ENCODE results near the gene GPRC5B. TPM values are rescaled to one million over a fixed set of nuclear protein-coding genes. Genes with fewer than 3 reads are reported as not detected.

The GPRC5B gene
- total RNA-seq, 1 experiment from 2014 or later: 137 TPM

DNA sequence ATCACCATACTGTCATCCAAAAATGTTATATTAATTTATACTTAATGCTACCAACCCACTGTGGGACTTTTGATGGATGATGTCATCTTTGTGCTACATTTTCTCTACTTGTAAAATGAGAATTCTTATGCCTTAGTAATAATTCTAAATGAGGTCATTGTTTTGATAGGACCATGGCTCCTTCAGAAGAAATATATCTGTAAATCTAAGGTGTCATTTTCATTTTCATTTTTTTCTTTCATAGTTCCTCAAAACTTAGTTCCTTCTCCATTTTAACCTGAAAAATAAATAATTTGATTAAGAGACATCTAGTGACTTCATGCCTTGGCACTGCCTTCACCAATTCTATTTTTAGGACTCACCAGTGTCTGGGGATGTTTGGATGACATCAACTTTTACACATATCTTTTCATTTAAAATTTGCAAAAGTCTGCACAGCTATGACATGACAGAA, 48.7 kb downstream of the GPRC5B start:
- H3K4me2 ChIP-seq (ENCODE audit: insufficient read depth, insufficient read length, low read length): no peak overlapping the region
- Mint-ChIP-seq H3K27me3 (ENCODE audit: low read depth) (no peaks in the 10 kb centered on the region), H3K4me1 (peaks cover 12 to 17% of the 10 kb centered on the region in 2 experiments), H3K36me3 (ENCODE audit: insufficient read depth in 1 of 3, low read depth in 3 of 3) (no peaks in the 10 kb centered on the region), H3K9me3 (no peaks in the 10 kb centered on the region), H3K4me3 (no peak overlapping the region), H3K27ac (no peak overlapping the region)
- H3K9me3 ChIP-seq (ENCODE audit: control insufficient read depth, low read depth, low read length): no peaks in the 10 kb centered on the region
- TF ChIP-seq, protein P1, sequence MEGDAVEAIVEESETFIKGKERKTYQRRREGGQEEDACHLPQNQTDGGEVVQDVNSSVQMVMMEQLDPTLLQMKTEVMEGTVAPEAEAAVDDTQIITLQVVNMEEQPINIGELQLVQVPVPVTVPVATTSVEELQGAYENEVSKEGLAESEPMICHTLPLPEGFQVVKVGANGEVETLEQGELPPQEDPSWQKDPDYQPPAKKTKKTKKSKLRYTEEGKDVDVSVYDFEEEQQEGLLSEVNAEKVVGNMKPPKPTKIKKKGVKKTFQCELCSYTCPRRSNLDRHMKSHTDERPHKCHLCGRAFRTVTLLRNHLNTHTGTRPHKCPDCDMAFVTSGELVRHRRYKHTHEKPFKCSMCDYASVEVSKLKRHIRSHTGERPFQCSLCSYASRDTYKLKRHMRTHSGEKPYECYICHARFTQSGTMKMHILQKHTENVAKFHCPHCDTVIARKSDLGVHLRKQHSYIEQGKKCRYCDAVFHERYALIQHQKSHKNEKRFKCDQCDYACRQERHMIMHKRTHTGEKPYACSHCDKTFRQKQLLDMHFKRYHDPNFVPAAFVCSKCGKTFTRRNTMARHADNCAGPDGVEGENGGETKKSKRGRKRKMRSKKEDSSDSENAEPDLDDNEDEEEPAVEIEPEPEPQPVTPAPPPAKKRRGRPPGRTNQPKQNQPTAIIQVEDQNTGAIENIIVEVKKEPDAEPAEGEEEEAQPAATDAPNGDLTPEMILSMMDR (conservative IDR thresholded peaks at IDR 0.05): no peak
- no peak overlapping the region for H3T11ph ChIP-seq (ENCODE audit: low read length)
- H3K23me2 ChIP-seq (ENCODE audit: insufficient read length, low read depth, low read length, poor library complexity, severe bottlenecking): no peaks in the 10 kb centered on the region
- no peak overlapping the region for H3K56ac ChIP-seq (ENCODE audit: insufficient read length, low read depth, low read length)
- no peak overlapping the region for H2BK15ac ChIP-seq (ENCODE audit: low read depth, low read length)
- H2AFZ ChIP-seq (ENCODE audit: low read length): no peak overlapping the region
- H3K79me1 ChIP-seq (ENCODE audit: insufficient read depth, low read depth, low read length, poor library complexity, severe bottlenecking): no peaks in the 10 kb centered on the region
- no peak for DNase-seq
- no peak overlapping the region for H2AK5ac ChIP-seq (ENCODE audit: insufficient read length, low read length)
- no peak overlapping the region for H3K18ac ChIP-seq (ENCODE audit: insufficient read length, low read depth, low read length)
- H2BK5ac ChIP-seq (ENCODE audit: insufficient read length, low read length): no peak overlapping the region
- H3K79me2 ChIP-seq (ENCODE audit: insufficient read depth, low read length): no peaks in the 10 kb centered on the region
- no peak overlapping the region for H2BK12ac ChIP-seq (ENCODE audit: insufficient read length, low read depth, low read length)
- H4K8ac ChIP-seq (replicated peaks; ENCODE audit: insufficient read length, low read depth, low read length): no peak overlapping the region
- no peak overlapping the region for H3K4ac ChIP-seq (ENCODE audit: low read depth, low read length)
- H3K27ac ChIP-seq (ENCODE audit: insufficient read length, low read depth, low read length): no peak overlapping the region
- H3K23ac ChIP-seq (ENCODE audit: insufficient read length, low read depth, low read length): no peak overlapping the region
- no peak overlapping the region for H4K91ac ChIP-seq (ENCODE audit: insufficient read length, low read depth, low read length)
- no peak overlapping the region for H2BK20ac ChIP-seq (ENCODE audit: low read depth, low read length, poor library complexity, severe bottlenecking)
- no peak overlapping the region for H2BK120ac ChIP-seq (ENCODE audit: low read depth, low read length, poor library complexity, severe bottlenecking)
- H3K9ac ChIP-seq (ENCODE audit: extremely low read depth, insufficient read length, low read length): no peak overlapping the region
- H3K14ac ChIP-seq (ENCODE audit: insufficient read depth, low read length): no peak overlapping the region
- H3K4me1 ChIP-seq (ENCODE audit: insufficient read depth, low read length): peaks cover 6% of the 10 kb centered on the region; the same call in 1 of the 2 replicates
- H4K20me1 ChIP-seq (ENCODE audit: control insufficient read depth, insufficient read depth, insufficient read length): no peaks in the 10 kb centered on the region
- no peak overlapping the region for H4K5ac ChIP-seq (ENCODE audit: insufficient read length, low read depth, low read length)
- no peaks in the 10 kb centered on the region for H3K27me3 ChIP-seq (ENCODE audit: insufficient read depth, low read length)

Data from H9 (cell line).